Measurements from ENCODE around the gene TICAM2.

DNA sequence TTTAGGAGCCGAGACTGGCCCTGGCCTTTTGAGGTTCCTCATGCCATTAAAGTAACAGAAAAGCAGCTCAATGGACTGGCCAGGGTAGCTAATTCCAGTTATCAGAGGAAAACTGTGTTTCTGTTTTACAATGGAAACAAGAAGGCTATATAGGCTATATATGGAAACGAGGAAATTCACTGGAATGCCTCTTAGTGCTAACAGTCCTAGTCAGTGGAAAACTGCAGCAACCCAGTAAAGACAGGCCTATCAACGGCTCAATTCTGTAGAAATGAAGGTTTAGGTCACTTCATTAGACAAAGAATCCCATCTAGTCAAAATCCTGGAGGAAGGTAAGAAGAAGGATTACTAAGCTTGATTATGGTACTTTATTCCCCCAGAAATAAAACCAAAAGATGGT, 3.2 kb upstream of the TICAM2 start:
- TF ChIP-seq, protein P1, sequence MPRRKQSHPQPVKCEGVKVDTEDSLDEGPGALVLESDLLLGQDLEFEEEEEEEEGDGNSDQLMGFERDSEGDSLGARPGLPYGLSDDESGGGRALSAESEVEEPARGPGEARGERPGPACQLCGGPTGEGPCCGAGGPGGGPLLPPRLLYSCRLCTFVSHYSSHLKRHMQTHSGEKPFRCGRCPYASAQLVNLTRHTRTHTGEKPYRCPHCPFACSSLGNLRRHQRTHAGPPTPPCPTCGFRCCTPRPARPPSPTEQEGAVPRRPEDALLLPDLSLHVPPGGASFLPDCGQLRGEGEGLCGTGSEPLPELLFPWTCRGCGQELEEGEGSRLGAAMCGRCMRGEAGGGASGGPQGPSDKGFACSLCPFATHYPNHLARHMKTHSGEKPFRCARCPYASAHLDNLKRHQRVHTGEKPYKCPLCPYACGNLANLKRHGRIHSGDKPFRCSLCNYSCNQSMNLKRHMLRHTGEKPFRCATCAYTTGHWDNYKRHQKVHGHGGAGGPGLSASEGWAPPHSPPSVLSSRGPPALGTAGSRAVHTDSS (tag by site-specific recombination; IDR thresholded peaks at IDR 0.05): no peak
- TF ChIP-seq ZNF830 (tag by site-specific recombination; IDR thresholded peaks at IDR 0.05; ENCODE audit: low read depth) (no peak), GLI4 (tag by site-specific recombination; IDR thresholded peaks at IDR 0.05) (no peak), ZSCAN30 (tag by site-specific recombination; IDR thresholded peaks at IDR 0.05) (no peak), ZFP41 (tag by site-specific recombination; IDR thresholded peaks at IDR 0.05; ENCODE audit: borderline replicate concordance) (no peak)

All from HEK293 (cell line).